Heart left ventricle (tissue), 13 donors: Measurements from ENCODE around the gene NEUROG2.

Source experiments
- POLR2A ChIP-seq, 2 donors: fragments of 450-650 bp; IDR thresholded peaks; one replicate each; pipeline ENCODE4 v1.6.1; 2017; ENCODE audit warnings: antibody characterized with exemption in 2 of 2, mild to moderate bottlenecking in 2 of 2, moderate library complexity in 2 of 2
- TF ChIP-seq, protein P1 (sequence below), 12 donors: fragments of 200-600 bp; sonication (generic) in 4 of 12; IDR thresholded peaks; one replicate each; pipeline versions ENCODE4 v1.5.0 to v1.8.0; 2018 to 2022; ENCODE audit warnings: antibody characterized with exemption in 12 of 12, mild to moderate bottlenecking in 5 of 12
- donor health status: ischemic (EF 13 %, LVEDD 7.1; RV severe dilation, severe dysfunction).
- donor health status: DM: no; HTN: yes; CAD: no.
- donor health status: DM: no; HTN: no; CAD: no.
- donor health status: ischemic (EF 25% LVEDD 6.9; RV normal size, moderate dysfunction).
- donor health status: ischemic (EF 25% LVEDD 5.7; RV mildly dilated, moderate dysfunction).
- donor health status: ischemic (EF 35%, LVEDD 5.7; RV mildly dilated, moderate dysfunction).
- donor health status: nonischemic (EF 11% LVEDD 7.7; RV severe dilation, severe dysfunction).
- donor health status: DM: yes; HTN: yes; CAD: no.
- donor health status: PGD.
- donor health status: ischemic (EF 29% LVEDD 5.4; RV normal size, mild dysfunction).
- donor health status: nonischemic (EF 23%, LVEDD 6.1; RV moderate dilation, normal function).

DNA sequence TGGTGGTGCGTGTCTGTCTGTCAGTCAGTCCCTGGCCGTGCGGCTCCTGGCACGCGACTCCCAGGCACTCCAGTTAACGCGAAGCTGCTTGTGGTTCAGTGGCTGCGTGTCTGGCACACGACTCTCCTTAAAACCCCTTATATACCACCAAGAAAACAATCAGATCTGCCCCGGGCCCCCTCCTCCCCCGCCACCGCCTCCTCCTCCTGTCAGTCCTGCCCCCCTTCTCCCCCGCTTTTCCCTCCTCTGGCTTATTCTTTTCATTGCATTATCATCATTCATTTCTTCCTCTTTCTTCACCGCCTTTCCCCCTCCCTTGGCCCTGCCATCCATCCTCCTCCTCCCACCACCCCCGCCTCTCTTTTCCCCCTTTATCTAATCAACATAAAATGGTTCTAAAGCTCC lies at the start of gene NEUROG2:
- TF ChIP-seq, protein P1, sequence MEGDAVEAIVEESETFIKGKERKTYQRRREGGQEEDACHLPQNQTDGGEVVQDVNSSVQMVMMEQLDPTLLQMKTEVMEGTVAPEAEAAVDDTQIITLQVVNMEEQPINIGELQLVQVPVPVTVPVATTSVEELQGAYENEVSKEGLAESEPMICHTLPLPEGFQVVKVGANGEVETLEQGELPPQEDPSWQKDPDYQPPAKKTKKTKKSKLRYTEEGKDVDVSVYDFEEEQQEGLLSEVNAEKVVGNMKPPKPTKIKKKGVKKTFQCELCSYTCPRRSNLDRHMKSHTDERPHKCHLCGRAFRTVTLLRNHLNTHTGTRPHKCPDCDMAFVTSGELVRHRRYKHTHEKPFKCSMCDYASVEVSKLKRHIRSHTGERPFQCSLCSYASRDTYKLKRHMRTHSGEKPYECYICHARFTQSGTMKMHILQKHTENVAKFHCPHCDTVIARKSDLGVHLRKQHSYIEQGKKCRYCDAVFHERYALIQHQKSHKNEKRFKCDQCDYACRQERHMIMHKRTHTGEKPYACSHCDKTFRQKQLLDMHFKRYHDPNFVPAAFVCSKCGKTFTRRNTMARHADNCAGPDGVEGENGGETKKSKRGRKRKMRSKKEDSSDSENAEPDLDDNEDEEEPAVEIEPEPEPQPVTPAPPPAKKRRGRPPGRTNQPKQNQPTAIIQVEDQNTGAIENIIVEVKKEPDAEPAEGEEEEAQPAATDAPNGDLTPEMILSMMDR (IDR thresholded peaks at IDR 0.05) = no peak
- no peak for TF ChIP-seq POLR2A (IDR thresholded peaks at IDR 0.05)
